ENCODE data around the gene JAKMIP1.

DNA sequence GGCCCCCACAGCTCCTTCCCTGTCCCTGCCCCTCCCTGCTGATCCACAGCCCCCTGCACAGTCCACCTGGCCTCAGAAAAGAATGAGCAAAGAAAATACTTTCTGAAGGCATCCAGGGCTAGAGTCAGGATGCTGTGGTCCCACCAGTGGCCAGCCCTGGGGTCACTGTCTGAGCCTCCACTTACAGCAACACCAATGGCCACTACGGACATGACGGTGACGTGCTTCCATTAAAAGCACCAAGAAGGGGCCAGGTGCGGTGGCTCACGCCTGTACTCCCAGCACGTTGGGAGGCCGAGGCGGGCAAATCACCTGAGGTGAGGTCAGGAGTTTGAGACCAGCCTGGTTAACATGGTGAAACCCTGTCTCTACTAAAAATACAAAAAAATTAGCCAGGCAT lies 4.0 kb downstream of the JAKMIP1 start:
- TF ChIP-seq, protein P1, sequence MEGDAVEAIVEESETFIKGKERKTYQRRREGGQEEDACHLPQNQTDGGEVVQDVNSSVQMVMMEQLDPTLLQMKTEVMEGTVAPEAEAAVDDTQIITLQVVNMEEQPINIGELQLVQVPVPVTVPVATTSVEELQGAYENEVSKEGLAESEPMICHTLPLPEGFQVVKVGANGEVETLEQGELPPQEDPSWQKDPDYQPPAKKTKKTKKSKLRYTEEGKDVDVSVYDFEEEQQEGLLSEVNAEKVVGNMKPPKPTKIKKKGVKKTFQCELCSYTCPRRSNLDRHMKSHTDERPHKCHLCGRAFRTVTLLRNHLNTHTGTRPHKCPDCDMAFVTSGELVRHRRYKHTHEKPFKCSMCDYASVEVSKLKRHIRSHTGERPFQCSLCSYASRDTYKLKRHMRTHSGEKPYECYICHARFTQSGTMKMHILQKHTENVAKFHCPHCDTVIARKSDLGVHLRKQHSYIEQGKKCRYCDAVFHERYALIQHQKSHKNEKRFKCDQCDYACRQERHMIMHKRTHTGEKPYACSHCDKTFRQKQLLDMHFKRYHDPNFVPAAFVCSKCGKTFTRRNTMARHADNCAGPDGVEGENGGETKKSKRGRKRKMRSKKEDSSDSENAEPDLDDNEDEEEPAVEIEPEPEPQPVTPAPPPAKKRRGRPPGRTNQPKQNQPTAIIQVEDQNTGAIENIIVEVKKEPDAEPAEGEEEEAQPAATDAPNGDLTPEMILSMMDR (IDR thresholded peaks at IDR 0.05) = no peak
- no peak for TF ChIP-seq POLR2A (IDR thresholded peaks at IDR 0.05)
